Measurements from ENCODE around the gene HLA-E. TPM values are rescaled to one million over a fixed set of nuclear protein-coding genes. Genes with fewer than 3 reads are reported as not detected.
"Not testable (repeated sequence)": the region's sequence is repeated elsewhere in the genome, so short reads cannot be mapped to it uniquely, and the experiment has no call there.

HLA-E gene
- total RNA-seq, 1 donor from 2014 or later, result 141 TPM

DNA sequence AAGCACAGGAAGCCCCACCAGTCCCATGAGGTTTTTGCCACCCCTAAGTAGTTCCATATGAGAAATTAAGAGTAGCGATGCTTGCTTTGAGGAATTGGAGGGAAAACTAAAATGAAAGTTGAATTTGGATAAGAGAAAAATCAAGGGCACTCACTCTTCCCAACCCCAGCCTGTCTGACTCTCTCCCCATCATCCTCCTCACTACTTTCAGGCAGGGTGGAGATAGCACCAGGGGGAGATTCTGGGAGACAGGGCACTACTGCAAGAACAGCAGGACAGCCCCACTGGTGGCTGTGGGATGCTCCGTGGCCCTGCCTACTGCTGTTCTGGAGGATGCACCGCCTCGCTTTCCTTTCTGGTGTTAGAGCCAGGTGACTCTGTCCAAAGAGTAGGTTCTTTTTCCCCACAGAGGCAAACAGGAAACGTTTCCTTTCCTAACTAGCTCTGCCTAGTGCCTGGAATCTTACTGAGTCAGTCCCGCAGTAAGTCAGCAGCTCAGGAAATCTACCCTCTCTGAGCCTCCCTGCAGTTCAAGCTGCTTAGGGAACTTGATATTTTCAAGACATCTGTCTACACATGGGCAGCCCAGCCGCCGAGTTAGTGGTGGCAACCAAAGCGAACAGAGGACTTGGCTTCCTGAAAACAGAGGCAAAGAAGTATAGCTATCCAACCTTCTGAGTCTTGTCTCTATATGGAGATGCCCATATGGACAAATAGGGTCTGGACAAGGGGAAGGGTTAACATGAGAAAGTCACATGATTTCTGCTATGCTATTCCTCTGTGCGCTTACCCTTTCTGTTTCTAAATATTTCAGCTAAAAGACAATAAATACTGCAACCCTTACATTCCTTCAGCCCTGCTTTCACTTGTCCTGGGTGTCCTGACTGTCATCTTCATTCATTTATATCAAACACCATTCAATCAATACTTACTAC, 11.4 kb downstream of the HLA-E start:
- peak; percentile 32 for ATAC-seq
- DNase-seq (ENCODE audit: low spot score), result no peak

DNA sequence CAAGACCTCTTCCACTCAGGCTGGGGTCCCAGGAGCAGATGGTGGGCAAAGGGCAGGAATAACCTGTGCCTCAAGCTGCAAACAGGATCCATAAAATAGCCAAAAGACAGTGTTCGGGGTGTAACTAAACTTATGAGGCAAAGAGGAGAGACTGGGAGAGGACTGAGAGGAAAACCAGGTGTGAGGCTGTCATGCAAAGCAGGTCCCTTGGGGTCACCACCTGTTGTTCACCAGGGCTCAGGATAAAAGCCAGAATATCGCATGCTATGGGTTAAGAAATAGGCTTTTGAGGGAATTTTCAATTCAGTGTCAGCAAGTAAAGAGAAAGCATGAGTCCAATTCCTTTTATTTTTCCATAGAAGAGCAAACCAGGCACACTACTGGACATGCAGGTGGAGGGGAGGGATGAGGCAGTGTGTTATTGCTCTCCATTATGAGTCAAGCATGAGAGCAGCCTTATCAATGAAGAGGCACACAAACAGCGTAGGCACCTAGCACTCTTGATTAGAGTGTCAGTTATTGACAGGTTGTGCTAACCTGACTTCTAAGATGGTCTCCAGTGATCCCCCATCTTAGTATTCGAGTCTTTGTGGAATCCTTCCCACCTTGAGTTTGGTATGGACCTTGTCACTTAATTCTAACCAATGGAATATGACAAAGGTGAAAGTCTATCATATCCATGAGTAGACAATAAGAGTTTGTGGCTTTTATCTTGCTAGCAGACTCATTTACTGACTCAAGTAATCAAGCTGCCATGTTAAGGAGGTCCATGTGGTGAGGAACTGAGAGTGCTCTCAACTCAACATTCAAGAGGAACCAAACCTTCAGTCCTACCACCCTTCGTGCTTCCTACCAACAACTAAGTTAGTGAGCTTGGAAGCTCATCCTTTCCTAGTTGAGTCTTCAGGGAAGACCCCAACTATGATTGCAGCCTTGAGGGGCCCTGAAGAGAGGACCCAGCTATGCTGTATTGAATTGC, 18.8 kb downstream of the HLA-E start:
- ATAC-seq (no peak), DNase-seq (ENCODE audit: low spot score) (no peak)

DNA sequence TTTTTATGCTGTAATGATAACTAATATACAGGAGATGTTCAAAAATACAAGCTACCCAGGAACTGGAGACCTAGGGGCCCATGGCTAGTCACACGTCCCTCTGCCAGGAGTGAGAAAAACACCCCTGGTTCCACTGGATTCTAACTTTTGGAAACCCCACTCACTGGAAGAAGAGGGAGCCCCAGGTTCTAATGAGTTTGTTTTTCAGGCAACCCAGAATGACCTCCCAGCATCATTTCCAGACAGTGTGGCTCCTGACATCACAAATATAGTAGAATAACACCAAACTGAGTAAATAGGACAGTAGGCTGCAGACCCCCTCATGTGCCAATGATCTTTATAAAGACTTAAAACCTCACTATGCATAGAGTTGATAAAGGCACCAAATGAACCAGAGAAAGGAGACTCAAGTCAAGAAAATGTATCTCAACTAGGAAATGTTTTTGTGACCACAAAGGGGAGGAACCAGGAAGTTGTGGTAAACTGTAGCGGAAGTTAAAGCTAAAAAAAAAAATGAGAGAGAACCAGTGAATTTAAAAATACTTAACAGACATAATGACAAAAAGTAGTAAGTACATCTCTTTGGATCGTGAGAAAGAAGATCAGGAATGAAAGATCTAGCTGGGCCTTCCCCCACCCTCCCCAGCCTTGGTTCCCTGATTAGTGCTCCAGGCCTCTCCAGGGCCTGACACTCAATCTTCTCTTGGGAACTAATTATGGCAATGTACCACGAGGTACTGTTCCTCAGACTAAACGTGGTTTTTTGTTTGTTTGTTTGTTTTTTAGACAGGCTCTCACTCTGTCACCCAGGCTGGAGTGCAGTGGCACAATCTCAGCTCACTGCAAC, 19.8 kb downstream of the HLA-E start:
- DNase-seq (ENCODE audit: low spot score), result no peak
- peak; percentile 32 for ATAC-seq

DNA sequence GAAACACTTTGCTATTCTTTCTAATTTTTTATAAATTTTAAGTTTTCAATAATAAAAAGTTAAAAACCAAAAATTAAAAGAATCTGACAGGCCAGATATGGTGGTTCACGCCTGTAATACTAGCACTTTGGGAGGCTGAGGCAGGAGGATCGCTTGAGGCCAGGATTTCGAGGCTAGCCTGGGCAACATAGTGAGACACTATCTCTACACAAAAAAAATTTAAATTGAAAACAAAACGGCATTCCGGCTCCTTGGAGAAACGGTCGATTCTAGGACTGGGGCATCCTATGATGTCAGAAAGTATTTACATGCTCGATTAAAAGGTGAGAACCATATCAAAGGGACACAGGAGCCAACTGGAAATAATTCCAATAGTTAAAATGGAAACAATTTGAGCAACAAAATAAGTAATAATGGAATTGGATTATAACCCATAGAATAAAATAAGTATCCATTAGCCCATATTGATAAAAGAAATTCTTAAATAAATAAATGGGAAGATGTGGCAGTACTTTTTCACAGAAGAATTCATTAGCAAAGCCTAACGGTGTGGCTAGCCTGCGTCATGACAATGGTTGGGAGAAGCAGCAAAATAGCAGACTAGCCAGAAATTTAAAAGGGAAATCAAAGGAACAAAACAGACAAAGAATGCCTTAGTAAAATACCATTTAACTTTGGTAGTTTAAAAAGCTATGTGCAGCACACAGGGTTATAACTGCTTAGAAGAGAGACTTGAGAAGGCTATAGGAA, 21.3 kb downstream of the HLA-E start:
- no peak for DNase-seq (ENCODE audit: low spot score)

DNA sequence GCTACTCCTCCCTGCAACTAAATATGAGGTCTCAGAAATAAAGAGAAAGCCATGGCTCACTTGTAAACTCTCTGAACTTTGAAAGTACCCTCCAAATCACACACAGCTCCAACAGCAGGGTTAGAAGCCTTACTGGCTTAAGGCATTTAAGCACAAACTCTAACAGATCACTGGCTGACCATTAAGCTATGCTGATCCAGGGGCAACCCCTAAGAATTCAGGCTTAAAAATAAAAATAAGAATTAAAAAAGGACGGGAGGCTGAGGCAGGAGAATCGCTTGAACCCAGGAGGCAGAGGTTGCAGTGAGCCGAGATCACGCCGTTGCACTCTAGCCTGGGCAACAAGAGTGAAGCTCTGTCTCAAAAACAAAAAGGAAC, 21.8 kb downstream of the HLA-E start:
- ATAC-seq, result no peak

More for the DNA sequence above, 21.3 kb downstream of the HLA-E start:
- ATAC-seq, result no peak

DNA sequence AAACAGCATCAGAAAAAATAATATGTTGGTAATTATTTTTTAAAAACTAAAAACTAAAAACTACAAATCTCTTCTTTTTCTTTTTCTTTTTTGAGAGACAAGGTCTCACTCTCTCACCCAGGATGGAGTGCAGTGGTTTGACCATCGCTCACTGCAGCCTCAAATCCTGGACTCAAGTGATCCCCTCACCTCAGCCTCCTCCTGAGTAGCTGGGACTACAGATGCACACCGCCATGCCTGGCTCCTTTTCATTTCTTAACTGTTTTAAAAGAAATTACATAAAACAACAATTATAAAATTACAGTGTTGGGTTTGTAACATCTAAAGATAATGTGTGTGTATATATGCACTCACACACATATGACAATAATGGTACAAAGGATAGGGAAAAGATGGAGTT, 24.1 kb downstream of the HLA-E start:
- ATAC-seq, result no peak
- DNase-seq (ENCODE audit: low spot score), result no peak

More for the DNA sequence above, 21.8 kb downstream of the HLA-E start:
- DNase-seq (ENCODE audit: low spot score), result no peak

DNA sequence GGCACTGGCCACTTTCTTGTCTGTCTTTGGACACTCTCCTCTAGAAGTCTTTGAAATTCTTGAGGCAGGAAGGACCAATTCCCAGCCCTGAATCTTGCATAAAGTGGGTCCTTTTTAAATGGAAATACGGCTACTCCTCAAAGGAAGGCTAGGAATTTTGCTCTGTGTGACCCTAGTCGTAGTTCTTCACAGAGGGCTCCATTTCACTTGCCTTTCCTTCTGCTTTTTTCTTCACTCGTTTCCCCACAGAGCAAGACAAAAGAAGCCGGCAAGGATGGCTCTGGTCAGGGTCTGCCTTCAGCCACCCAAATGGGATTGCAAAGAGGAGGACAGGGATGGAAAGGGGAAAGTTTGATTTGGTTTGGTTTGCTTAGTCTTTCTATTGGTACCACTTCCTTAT, 25.8 kb downstream of the HLA-E start:
- ATAC-seq (no peak), DNase-seq (ENCODE audit: low spot score) (peak; percentile 22)

GRCh38 chr6:30515944-30516753, 26.8 kb downstream of the HLA-E start:
- ATAC-seq (peak; percentile 97), DNase-seq (ENCODE audit: low spot score) (peak; percentile 94)

GRCh38 chr6:30516754-30517076, 27.4 kb downstream of the HLA-E start:
- DNase-seq (ENCODE audit: low spot score); ATAC-seq: not testable (repeated sequence)

GRCh38 chr6:30517767-30518504, 28.6 kb downstream of the HLA-E start:
- not testable (repeated sequence) for DNase-seq (ENCODE audit: low spot score); ATAC-seq

DNA sequence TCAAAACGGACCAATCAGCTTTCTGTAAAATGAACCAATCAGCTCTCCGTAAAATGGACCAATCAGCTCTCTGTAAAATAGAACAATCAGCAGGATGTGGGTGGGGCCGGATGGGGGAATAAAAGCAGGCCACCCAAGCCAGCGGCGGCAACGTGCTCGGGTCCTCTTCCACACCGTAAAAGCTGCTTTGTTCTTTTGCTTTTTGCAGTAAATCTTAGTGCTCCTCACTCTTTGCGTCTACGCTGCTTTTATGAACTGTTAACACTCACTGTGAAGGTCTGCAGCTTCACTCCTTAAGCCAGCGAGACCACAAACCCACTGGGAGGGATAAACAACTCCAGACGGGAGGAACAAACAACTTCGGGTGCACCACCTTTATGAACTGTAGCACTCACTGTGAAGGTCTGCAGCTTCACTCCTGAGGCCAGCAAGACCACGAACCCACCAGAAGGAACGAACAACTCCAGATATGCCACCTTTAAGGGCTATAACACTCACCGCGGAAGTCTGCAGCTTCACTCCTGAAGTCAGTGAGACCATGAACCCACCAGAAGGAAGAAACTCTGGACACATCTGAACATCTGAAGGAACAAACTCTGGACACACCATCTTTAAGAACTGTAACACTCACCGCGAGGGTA, 29.3 kb downstream of the HLA-E start:
- not testable (repeated sequence) for ATAC-seq; DNase-seq (ENCODE audit: low spot score)

DNA sequence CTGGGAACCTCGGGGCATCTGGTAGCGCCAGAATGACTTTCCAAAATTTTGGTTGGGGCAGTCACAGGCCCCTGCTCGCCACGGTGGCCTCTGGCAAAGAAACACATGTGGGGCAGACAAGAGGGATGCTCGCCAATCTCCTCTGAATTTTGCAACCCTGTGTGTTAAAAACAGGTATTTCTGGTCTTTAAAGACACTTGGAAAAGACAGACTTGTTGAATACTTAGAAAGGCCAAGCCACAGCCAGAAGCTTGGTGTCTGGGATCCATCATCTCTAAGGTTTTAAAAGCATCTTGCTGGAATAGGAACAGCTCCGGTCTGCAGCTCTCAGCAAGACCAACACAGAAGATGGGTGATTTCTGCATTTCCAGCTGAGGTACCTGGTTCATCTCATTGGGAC, 31.2 kb downstream of the HLA-E start:
- ATAC-seq, result no peak
- DNase-seq (ENCODE audit: low spot score), result no peak

- not testable (repeated sequence) for DNase-seq (ENCODE audit: low spot score); ATAC-seq
Observed at GRCh38 chr6:30521082-30521481, 31.8 kb downstream of the HLA-E start.

DNA sequence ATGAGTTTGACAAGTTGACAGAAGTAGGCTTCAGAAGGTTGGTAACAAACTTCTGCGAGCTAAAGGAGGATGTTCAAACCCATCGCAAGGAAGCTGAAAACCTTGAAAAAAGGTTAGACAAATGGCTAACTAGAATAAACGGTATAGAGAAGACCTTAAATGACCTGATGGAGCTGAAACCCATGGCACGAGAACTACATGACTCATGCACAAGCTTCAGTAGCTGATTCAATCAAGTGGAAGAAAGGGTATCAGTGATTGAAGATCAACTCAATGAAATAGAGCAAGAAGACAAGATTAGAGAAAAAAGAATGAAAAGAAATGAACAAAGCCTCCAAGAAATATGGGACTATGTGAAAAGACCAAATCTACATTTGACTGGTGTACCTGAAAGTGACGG, 32.6 kb downstream of the HLA-E start:
- not testable (repeated sequence) for DNase-seq (ENCODE audit: low spot score); ATAC-seq

GRCh38 chr6:30526444-30526843, 37.1 kb downstream of the HLA-E start:
- DNase-seq (ENCODE audit: low spot score); ATAC-seq: not testable (repeated sequence)

- not testable (repeated sequence) for ATAC-seq; DNase-seq (ENCODE audit: low spot score)
Observed at GRCh38 chr6:30529349-30529875, 40.1 kb downstream of the HLA-E start.

DNA sequence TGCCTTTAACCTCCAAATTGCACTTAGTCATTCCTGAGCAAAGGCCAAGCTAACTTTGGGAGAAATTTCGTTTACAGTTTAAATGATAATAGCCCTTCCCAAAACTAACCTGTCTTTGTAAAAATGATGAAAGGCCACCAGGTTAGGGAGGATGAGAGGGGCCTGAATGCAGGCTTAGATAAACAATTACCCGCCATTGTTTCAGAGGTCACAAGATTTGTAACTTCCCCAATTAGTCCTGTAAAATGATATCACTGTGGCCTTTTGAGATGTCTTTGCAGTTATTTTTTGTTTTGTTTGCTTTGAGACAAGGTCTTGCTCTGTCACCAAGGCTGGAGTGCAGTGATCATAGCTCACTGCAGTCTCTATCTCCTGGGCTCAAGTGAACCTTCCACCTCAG, 40.7 kb downstream of the HLA-E start:
- no peak for ATAC-seq

More for the DNA sequence above, 40.7 kb downstream of the HLA-E start:
- no peak for DNase-seq (ENCODE audit: low spot score)

All from left lobe of liver (tissue), 2 donors.